C4-2B (cell line): Measurements from ENCODE around the gene ANKEF1.

Experiments used
- CTCF ChIP-seq: fragments of 450-650 bp; conservative IDR thresholded peaks from 2 replicates; pipeline ENCODE4 v1.5.1; 2017; ENCODE audit warnings: mild to moderate bottlenecking
- ZFX ChIP-seq: fragments of 450-650 bp; IDR thresholded peaks from 2 replicates; pipeline ENCODE4 v1.6.1; 2017

GRCh38 chr20:9995510-9996272 lies 39.1 kb upstream of the ANKEF1 start:
- TF ChIP-seq CTCF = no peak
- TF ChIP-seq ZFX = no peak
